Activated CD8-positive, alpha-beta T cell treated with anti-CD3 and anti-CD28 coated beads for 36 hours (primary cell): Measurements from ENCODE around the gene PCBD2. TPM values are rescaled to one million over a fixed set of nuclear protein-coding genes. Genes with fewer than 3 reads are reported as not detected.
A peak's percentile ranks its signal among the peaks of the same experiment; 100 is the strongest.

Source experiments
- ATAC-seq: fragments of 200-7000 bp; cut with Tn5 transposase; one replicate; pipeline ENCODE4 v1.10.0; 2021; ENCODE audit warnings: mild to moderate bottlenecking, moderate library complexity
- CTCF ChIA-PET: fragments of 350-600 bp; sonication (Branson Sonifier 250); formaldehyde crosslinking; loops from one replicate; lab custom pipeline; 2021; ENCODE audit warnings: antibody characterized with exemption; lab: Charles Lee
- POLR2A ChIA-PET: fragments of 350-600 bp; sonication (Branson Sonifier 250); formaldehyde crosslinking; loops from one replicate; lab custom pipeline; 2021; ENCODE audit warnings: antibody characterized with exemption; lab: Charles Lee
- DNase-seq: peaks from one replicate; pipeline ENCODE4 v3.0.0-alpha.2; 2020
- H3K27ac Mint-ChIP-seq: one replicate; pipeline ENCODE4 v1.8.0; 2021; ENCODE audit warnings: mild to moderate bottlenecking, mixed read lengths
- H3K27me3 Mint-ChIP-seq: one replicate; pipeline ENCODE4 v1.8.0; 2021; ENCODE audit warnings: mixed read lengths
- H3K36me3 Mint-ChIP-seq: one replicate; pipeline ENCODE4 v1.8.0; 2021; ENCODE audit warnings: low read depth, mixed read lengths
- H3K4me1 Mint-ChIP-seq: one replicate; pipeline ENCODE4 v1.8.0; 2021; ENCODE audit warnings: low read depth, mixed read lengths
- H3K4me3 Mint-ChIP-seq: one replicate; pipeline ENCODE4 v1.8.0; 2021; ENCODE audit warnings: mild to moderate bottlenecking, moderate library complexity, mixed read lengths
- H3K9me3 Mint-ChIP-seq: one replicate; pipeline ENCODE4 v1.8.0; 2021; ENCODE audit warnings: mixed read lengths
- CTCF ChIP-seq: fragments of 200-600 bp; IDR thresholded peaks from one replicate; pipeline ENCODE4 v1.8.0; 2022; ENCODE audit warnings: antibody characterized with exemption, mild to moderate bottlenecking
- intact Hi-C: fragments of 100-400 bp; cut with micrococcal nuclease; formaldehyde crosslinking; loops from one replicate; pipeline ENCODE4 v1.10.0; 2022
- total RNA-seq, 2 experiments: library from RNA; stranded (reverse); gene quantifications; one replicate each; pipeline ENCODE4 v1.2.3, GENCODE V29; 2021

The PCBD2 gene
- total RNA-seq, 2 experiments from 2014 or later: 8.1 to 8.8 TPM

GRCh38 chr5:134913795-134914194 lies 8.9 kb downstream of the PCBD2 start:
- Mint-ChIP-seq H3K27ac (no peak overlapping the region), H3K4me3 (no peak overlapping the region), H3K9me3 (no peaks in the 10 kb centered on the region), H3K36me3 (peaks cover 6% of the 10 kb centered on the region), H3K4me1 (peaks cover 8% of the 10 kb centered on the region), H3K27me3 (no peaks in the 10 kb centered on the region)
- CTCF ChIA-PET: interaction anchor here (1.0 kb wide), 1 partner anchor 9 kb away, joined by 4 read pairs; the partner anchor contains the start of gene PCBD2
- ATAC-seq (no peak), DNase-seq (no peak)
- POLR2A ChIA-PET: no interaction called here
- intact Hi-C loops: no loop called here
- TF ChIP-seq CTCF: no peak

GRCh38 chr5:134917070-134917815 lies 12.3 kb downstream of the PCBD2 start:
- Mint-ChIP-seq H3K27ac (no peak overlapping the region), H3K9me3 (no peaks in the 10 kb centered on the region), H3K4me1 (peaks cover 23% of the 10 kb centered on the region), H3K27me3 (no peaks in the 10 kb centered on the region), H3K36me3 (peaks cover 15% of the 10 kb centered on the region), H3K4me3 (no peak overlapping the region)
- DNase-seq: peak; percentile 35
- intact Hi-C loops: no loop called here
- ChIA-PET CTCF (interaction anchor here (0.8 to 7.4 kb wide), 7 partner anchors 9 to 508 kb away, joined by 3 to 53 read pairs (median 3); partner anchors contain the start of gene PCBD2), POLR2A (interaction anchor here (0.6 to 4.4 kb wide), 4 partner anchors 9 to 172 kb away, joined by 3 to 41 read pairs (median 5); partner anchors contain the start of genes PCBD2 and TXNDC15)
- ATAC-seq: no peak
- peak; percentile 35 for TF ChIP-seq CTCF

GRCh38 chr5:134918861-134919260 lies 13.9 kb downstream of the PCBD2 start:
- no peak for ATAC-seq
- Mint-ChIP-seq H3K27me3 (no peaks in the 10 kb centered on the region), H3K4me3 (no peak overlapping the region), H3K36me3 (peaks cover 17% of the 10 kb centered on the region), H3K27ac (no peak overlapping the region), H3K4me1 (peaks cover 23% of the 10 kb centered on the region), H3K9me3 (no peaks in the 10 kb centered on the region)
- no peak for DNase-seq
- ChIA-PET POLR2A (interaction anchor here (0.9 to 4.4 kb wide), 2 partner anchors 8 to 13 kb away, joined by 4 to 41 read pairs; partner anchors contain the start of gene PCBD2), CTCF (interaction anchor here (7.4 kb wide), 1 partner anchor 12 kb away, joined by 53 read pairs; the partner anchor contains the start of gene PCBD2)
- intact Hi-C loops: no loop called here
- no peak for TF ChIP-seq CTCF

GRCh38 chr5:134920848-134921575 lies 16.1 kb downstream of the PCBD2 start:
- ChIA-PET POLR2A (interaction anchor here (0.9 to 4.4 kb wide), 3 partner anchors 15 to 42 kb away, joined by 3 to 41 read pairs (median 3); partner anchors contain the start of gene PCBD2), CTCF (interaction anchor here (7.4 kb wide), 1 partner anchor 14 kb away, joined by 53 read pairs; the partner anchor contains the start of gene PCBD2)
- intact Hi-C loops: loop anchor here (10.0 kb wide), 1 partner anchor 274 kb away; no protein-coding TSS in a partner anchor
- Mint-ChIP-seq H3K9me3 (no peaks in the 10 kb centered on the region), H3K27ac (peak overlapping the region; percentile 90), H3K36me3 (peaks cover 14% of the 10 kb centered on the region), H3K4me1 (peaks cover 23% of the 10 kb centered on the region), H3K27me3 (no peaks in the 10 kb centered on the region), H3K4me3 (no peak overlapping the region)
- no peak for ATAC-seq
- TF ChIP-seq CTCF: no peak
- no peak for DNase-seq
